ENCODE results near the gene STING1. TPM values are rescaled to one million over a fixed set of nuclear protein-coding genes. Genes with fewer than 3 reads are reported as not detected.
"Not testable (repeated sequence)": the region's sequence is repeated elsewhere in the genome, so short reads cannot be mapped to it uniquely, and the experiment has no call there.

The STING1 gene
- total RNA-seq, 3 donors from 2014 or later (not counting 1 experiment from before 2014, with no cell fraction given) = 95.5 to 98.9 (median 96.6) TPM

DNA sequence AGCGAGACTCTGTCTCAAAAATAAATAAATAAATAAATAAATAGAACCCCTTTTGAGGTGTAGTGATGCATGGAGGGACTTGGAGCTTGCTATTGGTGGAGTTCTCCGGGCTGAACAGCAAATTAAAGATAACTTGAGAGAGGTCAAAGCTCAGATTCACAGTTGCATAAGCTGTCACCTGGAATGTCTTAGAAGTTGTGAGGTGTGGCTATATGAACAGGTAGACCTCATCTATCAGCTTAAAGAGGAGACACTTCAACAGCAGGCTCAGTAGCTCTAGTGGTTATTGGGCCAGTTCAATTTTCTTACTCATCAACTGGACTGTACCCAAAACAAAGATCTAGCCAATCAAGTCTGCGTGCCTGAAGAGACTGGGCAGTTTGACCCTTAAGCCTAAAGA is 11.7 kb upstream of the STING1 start:
- no peaks in the 10 kb centered on the region for H3K36me3 Mint-ChIP-seq
- DNase-seq (no peak), ATAC-seq (no peak)
- no peak overlapping the region for H3K27ac ChIP-seq (ENCODE audit: low read length)
- no peaks in the 10 kb centered on the region for H3K9me3 Mint-ChIP-seq
- no peak overlapping the region for H3K4me3 ChIP-seq (ENCODE audit: low read length)
- TF ChIP-seq, protein P1, sequence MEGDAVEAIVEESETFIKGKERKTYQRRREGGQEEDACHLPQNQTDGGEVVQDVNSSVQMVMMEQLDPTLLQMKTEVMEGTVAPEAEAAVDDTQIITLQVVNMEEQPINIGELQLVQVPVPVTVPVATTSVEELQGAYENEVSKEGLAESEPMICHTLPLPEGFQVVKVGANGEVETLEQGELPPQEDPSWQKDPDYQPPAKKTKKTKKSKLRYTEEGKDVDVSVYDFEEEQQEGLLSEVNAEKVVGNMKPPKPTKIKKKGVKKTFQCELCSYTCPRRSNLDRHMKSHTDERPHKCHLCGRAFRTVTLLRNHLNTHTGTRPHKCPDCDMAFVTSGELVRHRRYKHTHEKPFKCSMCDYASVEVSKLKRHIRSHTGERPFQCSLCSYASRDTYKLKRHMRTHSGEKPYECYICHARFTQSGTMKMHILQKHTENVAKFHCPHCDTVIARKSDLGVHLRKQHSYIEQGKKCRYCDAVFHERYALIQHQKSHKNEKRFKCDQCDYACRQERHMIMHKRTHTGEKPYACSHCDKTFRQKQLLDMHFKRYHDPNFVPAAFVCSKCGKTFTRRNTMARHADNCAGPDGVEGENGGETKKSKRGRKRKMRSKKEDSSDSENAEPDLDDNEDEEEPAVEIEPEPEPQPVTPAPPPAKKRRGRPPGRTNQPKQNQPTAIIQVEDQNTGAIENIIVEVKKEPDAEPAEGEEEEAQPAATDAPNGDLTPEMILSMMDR (IDR thresholded peaks at IDR 0.05) = no peak
- H3K9me3 ChIP-seq (ENCODE audit: control insufficient read depth, insufficient read depth, low read length) = no peaks in the 10 kb centered on the region
- intact Hi-C loops (cut with micrococcal nuclease) = no loop called here
- H3K27ac Mint-ChIP-seq = no peak overlapping the region
- no peaks in the 10 kb centered on the region for H3K27me3 Mint-ChIP-seq (ENCODE audit: low read depth in 2 of 2)
- no peaks in the 10 kb centered on the region for H3K27me3 ChIP-seq (ENCODE audit: control insufficient read depth, insufficient read depth, low read length)
- H3K4me1 Mint-ChIP-seq = peaks cover 5 to 6% of the 10 kb centered on the region in 2 donors
- H3K36me3 ChIP-seq (ENCODE audit: control insufficient read depth, insufficient read depth, low read length) = no peaks in the 10 kb centered on the region
- WGBS (ENCODE audit: insufficient coverage) = 93% methylated on average over 2 of the region's 3 CpGs
- H3K4me3 Mint-ChIP-seq = no peak overlapping the region
- H3K4me1 ChIP-seq (ENCODE audit: control insufficient read depth, insufficient read depth, low read length) = no peaks in the 10 kb centered on the region

DNA sequence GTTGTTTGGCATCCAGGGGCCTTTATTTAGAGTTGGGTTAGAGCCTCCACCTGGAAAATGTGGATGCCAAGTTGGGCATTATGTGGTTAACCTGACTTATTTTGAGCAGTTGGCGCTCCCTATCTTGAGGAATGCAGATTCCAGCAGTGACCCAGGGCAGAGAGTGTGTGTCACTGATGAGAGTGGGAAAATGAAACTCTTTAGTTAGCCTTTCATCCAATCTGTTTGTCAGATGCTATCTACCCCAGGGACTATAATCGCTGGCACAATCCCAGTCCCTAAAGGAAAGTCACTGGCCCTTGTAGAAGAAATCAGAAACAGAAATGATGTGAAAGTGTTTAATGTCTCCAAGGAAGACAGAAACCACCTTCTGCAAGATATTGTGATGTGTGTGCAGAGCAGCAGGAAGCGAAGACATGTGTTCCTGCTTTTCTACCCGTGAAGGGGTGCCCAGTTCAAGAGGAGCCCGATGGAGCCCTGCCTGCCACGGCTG is 10.2 kb upstream of the STING1 start:
- H3K27ac ChIP-seq (ENCODE audit: low read length) = no peak overlapping the region
- no peaks in the 10 kb centered on the region for H3K27me3 ChIP-seq (ENCODE audit: control insufficient read depth, insufficient read depth, low read length)
- H3K9me3 Mint-ChIP-seq = no peaks in the 10 kb centered on the region
- intact Hi-C loops (cut with micrococcal nuclease) = no loop called here
- ATAC-seq (no peak), DNase-seq (peak in 1 of 2 donors; percentile 29)
- H3K4me3 Mint-ChIP-seq = no peak overlapping the region
- no peak overlapping the region for H3K27ac Mint-ChIP-seq
- H3K4me1 ChIP-seq (ENCODE audit: control insufficient read depth, insufficient read depth, low read length) = peaks cover 9% of the 10 kb centered on the region
- no peaks in the 10 kb centered on the region for H3K36me3 ChIP-seq (ENCODE audit: control insufficient read depth, insufficient read depth, low read length)
- TF ChIP-seq, protein P1 (IDR thresholded peaks at IDR 0.05) = no peak
- no peaks in the 10 kb centered on the region for H3K27me3 Mint-ChIP-seq (ENCODE audit: low read depth in 2 of 2)
- no peaks in the 10 kb centered on the region for H3K36me3 Mint-ChIP-seq
- peaks cover 5 to 11% of the 10 kb centered on the region in 2 donors for H3K4me1 Mint-ChIP-seq
- H3K4me3 ChIP-seq (ENCODE audit: low read length) = no peak overlapping the region
- H3K9me3 ChIP-seq (ENCODE audit: control insufficient read depth, insufficient read depth, low read length) = no peaks in the 10 kb centered on the region
- WGBS (ENCODE audit: insufficient coverage) = 38% methylated on average over 6 of the region's 6 CpGs

DNA sequence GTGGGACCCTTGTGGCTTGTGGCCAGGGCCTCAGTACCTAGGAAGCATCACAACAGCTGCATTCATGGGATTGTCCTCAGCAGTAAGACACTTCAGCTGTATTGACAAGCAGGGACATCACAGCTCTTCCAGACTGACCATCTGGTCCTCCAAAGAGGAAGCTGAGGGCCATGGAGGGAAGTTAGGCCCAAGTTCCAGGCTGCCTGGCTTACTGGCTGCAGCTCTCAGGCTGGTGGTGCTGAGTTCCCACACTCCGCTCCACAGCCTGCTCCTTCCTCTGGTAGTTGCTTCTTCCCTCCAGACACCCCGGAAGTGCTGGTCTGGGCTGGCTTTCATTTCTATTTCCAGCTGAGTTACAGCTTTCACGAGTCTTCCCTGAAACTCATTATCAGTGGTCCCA is 5.7 kb upstream of the STING1 start:
- H3K27ac Mint-ChIP-seq = peak overlapping the region in 1 of 2 donors; percentile 83
- H3K27ac ChIP-seq (ENCODE audit: low read length) = no peak overlapping the region
- no peaks in the 10 kb centered on the region for H3K36me3 Mint-ChIP-seq
- DNase-seq (no peak), ATAC-seq (peak; percentile 32 to 38 (median 35))
- no peak overlapping the region for H3K4me3 ChIP-seq (ENCODE audit: low read length)
- TF ChIP-seq, protein P1 (IDR thresholded peaks at IDR 0.05) = no peak
- peaks cover 13% of the 10 kb centered on the region for H3K4me1 ChIP-seq (ENCODE audit: control insufficient read depth, insufficient read depth, low read length)
- intact Hi-C loops (cut with micrococcal nuclease) = no loop called here
- no peaks in the 10 kb centered on the region for H3K9me3 ChIP-seq (ENCODE audit: control insufficient read depth, insufficient read depth, low read length)
- WGBS (ENCODE audit: insufficient coverage) = 56% methylated on average over 3 of the region's 3 CpGs
- H3K4me1 Mint-ChIP-seq = peaks cover 5 to 11% of the 10 kb centered on the region in 2 donors
- H3K27me3 ChIP-seq (ENCODE audit: control insufficient read depth, insufficient read depth, low read length) = no peaks in the 10 kb centered on the region
- H3K4me3 Mint-ChIP-seq = no peak overlapping the region
- H3K9me3 Mint-ChIP-seq = no peaks in the 10 kb centered on the region
- no peaks in the 10 kb centered on the region for H3K36me3 ChIP-seq (ENCODE audit: control insufficient read depth, insufficient read depth, low read length)
- H3K27me3 Mint-ChIP-seq (ENCODE audit: low read depth in 2 of 2) = no peaks in the 10 kb centered on the region

DNA sequence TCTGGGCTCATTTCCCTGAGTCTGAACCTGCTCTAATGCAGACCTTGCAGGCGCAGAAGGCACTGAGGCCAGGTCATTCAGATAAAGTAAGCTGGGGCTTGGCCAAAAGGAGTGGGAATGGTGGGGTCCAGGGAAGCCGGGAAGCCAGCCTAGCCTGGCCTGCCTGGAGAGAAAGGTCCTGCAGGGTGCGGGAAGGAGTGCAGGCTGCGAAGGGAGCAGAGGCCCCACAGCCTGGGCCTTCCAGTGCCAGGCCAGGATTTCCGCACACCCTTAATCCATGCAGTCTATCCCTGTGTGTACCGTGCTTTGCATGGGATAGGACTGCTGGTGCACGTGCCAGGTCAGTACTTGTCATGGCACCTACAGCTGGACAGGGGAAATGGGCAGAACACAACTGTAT is 3.6 kb upstream of the STING1 start:
- Mint-ChIP-seq H3K36me3 (no peaks in the 10 kb centered on the region), H3K27ac (no peak overlapping the region), H3K4me1 (peaks cover 17 to 22% of the 10 kb centered on the region in 2 donors), H3K27me3 (ENCODE audit: low read depth in 2 of 2) (no peaks in the 10 kb centered on the region), H3K4me3 (no peak overlapping the region), H3K9me3 (no peaks in the 10 kb centered on the region)
- WGBS (ENCODE audit: insufficient coverage) = 97% methylated on average over 7 of the region's 7 CpGs
- H3K27me3 ChIP-seq (ENCODE audit: control insufficient read depth, insufficient read depth, low read length) = no peaks in the 10 kb centered on the region
- no peak overlapping the region for H3K4me3 ChIP-seq (ENCODE audit: low read length)
- DNase-seq (no peak), ATAC-seq (no peak)
- no peaks in the 10 kb centered on the region for H3K36me3 ChIP-seq (ENCODE audit: control insufficient read depth, insufficient read depth, low read length)
- no peaks in the 10 kb centered on the region for H3K9me3 ChIP-seq (ENCODE audit: control insufficient read depth, insufficient read depth, low read length)
- peaks cover 34% of the 10 kb centered on the region for H3K4me1 ChIP-seq (ENCODE audit: control insufficient read depth, insufficient read depth, low read length)
- TF ChIP-seq, protein P1 (IDR thresholded peaks at IDR 0.05) = no peak
- intact Hi-C loops (cut with micrococcal nuclease) = no loop called here
- no peak overlapping the region for H3K27ac ChIP-seq (ENCODE audit: low read length)

DNA sequence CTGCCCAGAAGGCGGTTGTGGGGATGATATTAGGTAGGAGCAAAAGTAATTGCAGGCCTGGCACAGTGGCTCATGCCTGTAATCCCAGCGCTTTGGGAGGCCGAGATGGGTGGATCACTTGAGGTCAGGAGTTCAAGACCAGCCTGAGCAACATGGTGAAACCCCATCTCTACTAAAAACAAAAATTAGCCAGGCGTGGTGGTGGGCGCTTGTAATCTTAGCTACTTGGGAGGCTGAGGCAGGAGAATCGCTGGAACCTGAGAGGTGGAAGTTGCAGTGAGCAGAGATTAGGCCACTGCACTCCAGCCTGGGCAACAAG is 291 bp upstream of the STING1 start:
- 18% methylated on average over 6 of the region's 6 CpGs for WGBS (ENCODE audit: insufficient coverage)
- peak overlapping the region; percentile 86 for H3K4me3 Mint-ChIP-seq
- not testable (repeated sequence) for ATAC-seq; H3K9me3 Mint-ChIP-seq; DNase-seq; H3K36me3 Mint-ChIP-seq; H3K27me3 Mint-ChIP-seq (ENCODE audit: low read depth in 2 of 2); H3K27me3 ChIP-seq (ENCODE audit: control insufficient read depth, insufficient read depth, low read length); H3K9me3 ChIP-seq (ENCODE audit: control insufficient read depth, insufficient read depth, low read length)
- Histone ChIP-seq H3K4me1 (ENCODE audit: control insufficient read depth, insufficient read depth, low read length) (peaks cover 57% of the 10 kb centered on the region), H3K27ac (ENCODE audit: low read length) (peak overlapping the region; percentile 82), H3K36me3 (ENCODE audit: control insufficient read depth, insufficient read depth, low read length) (peaks cover 16% of the 10 kb centered on the region), H3K4me3 (ENCODE audit: low read length) (peak overlapping the region; percentile 48)
- peaks cover 24 to 36% of the 10 kb centered on the region in 2 donors for H3K4me1 Mint-ChIP-seq
- peak overlapping the region; percentile 85 to 91 for H3K27ac Mint-ChIP-seq
- intact Hi-C loops (cut with micrococcal nuclease) = loop anchor here (1.0 to 5.0 kb wide), 3 partner anchors 25 to 44 kb away; partner anchors contain the start of gene DNAJC18
